HCT116 (cell line): ENCODE results near the gene OSBPL10.

Source experiments
- CBX3 ChIP-seq: IDR thresholded peaks from 2 replicates; pipeline ENCODE4 v1.6.1; 2012; ENCODE audit warnings: low read depth
- CEBPB ChIP-seq: IDR thresholded peaks from 2 replicates; pipeline ENCODE4 v1.6.1; 2012; ENCODE audit warnings: low read depth
- CTCF ChIP-seq, 3 experiments: fragments of 200-600 bp in 1 of 3; sonication (generic) in 1 of 3; IDR thresholded peaks in 2 of 3; conservative IDR thresholded peaks in 1 of 3; 2 replicates each; pipeline ENCODE4 v1.5.1; 2012 to 2017; ENCODE audit warnings: low read depth in 2 of 3, low read length in 2 of 3, antibody characterized with exemption in 1 of 3, borderline replicate concordance in 1 of 3, control low read depth in 1 of 3, mild to moderate bottlenecking in 1 of 3, mixed read lengths in 1 of 3, mixed run types in 1 of 3, moderate library complexity in 1 of 3; ENCODE audit not compliant: insufficient read depth in 1 of 3
- EGR1 ChIP-seq: IDR thresholded peaks from 2 replicates; pipeline ENCODE4 v1.6.1; 2012; ENCODE audit warnings: low read depth
- ELF1 ChIP-seq: IDR thresholded peaks from 2 replicates; pipeline ENCODE4 v1.6.1; 2012; ENCODE audit warnings: low read depth, borderline replicate concordance
- JUND ChIP-seq: IDR thresholded peaks from 2 replicates; pipeline ENCODE4 v1.6.1; 2012
- POLR2A ChIP-seq: IDR thresholded peaks from 2 replicates; pipeline ENCODE4 v1.7.0; 2011; ENCODE audit warnings: borderline replicate concordance; ENCODE audit not compliant: insufficient read depth, insufficient read length; ENCODE audit errors: extremely low read depth
- RAD21 ChIP-seq: IDR thresholded peaks from 2 replicates; pipeline ENCODE4 v1.6.1; 2012; ENCODE audit warnings: low read depth, mild to moderate bottlenecking
- REST ChIP-seq: IDR thresholded peaks from 2 replicates; pipeline ENCODE4 v1.6.1; 2012; ENCODE audit warnings: low read depth
- SIN3A ChIP-seq: IDR thresholded peaks from 2 replicates; pipeline ENCODE4 v1.6.1; 2012; ENCODE audit warnings: low read depth
- SP1 ChIP-seq: IDR thresholded peaks from 2 replicates; pipeline ENCODE4 v1.6.1; 2012; ENCODE audit warnings: low read depth
- SRF ChIP-seq: IDR thresholded peaks from 2 replicates; pipeline ENCODE4 v1.6.1; 2012; ENCODE audit warnings: low read depth

- no peak for TF ChIP-seq REST
- TF ChIP-seq SIN3A, result no peak
- no peak for TF ChIP-seq SP1
- no peak for TF ChIP-seq POLR2A
- no peak for TF ChIP-seq SRF
- no peak for TF ChIP-seq JUND
- no peak for TF ChIP-seq CEBPB
- TF ChIP-seq RAD21, result no peak
- TF ChIP-seq CTCF (IDR thresholded peaks at IDR 0.05 in 2 of 3, conservative IDR thresholded peaks at IDR 0.05 in 1 of 3; ENCODE audit: borderline replicate concordance in 1 of 3, insufficient read depth in 1 of 3, low read depth in 2 of 3, low read length in 2 of 3), result no peak
- no peak for TF ChIP-seq EGR1
- no peak for TF ChIP-seq ELF1
- TF ChIP-seq CBX3, result no peak
These were observed 51.1 kb downstream of the OSBPL10 start for GRCh38 chr3:31929826-31930502.
